HL-60 (cell line): ENCODE results near the gene PARVA.

ENCODE experiments used
- DNase-seq, 2 experiments: peaks; one replicate each; pipeline ENCODE4 v3.0.0-alpha.2; 2010 to 2020; ENCODE audit warnings: low read depth in 1 of 2, low spot score in 1 of 2
- H3K27ac ChIP-seq: fragments of 250-450 bp; sonication (Bioruptor Pico); replicated peaks from 2 replicates; pipeline ENCODE4 v1.5.1; 2020; ENCODE audit warnings: mild to moderate bottlenecking, moderate library complexity
- H3K27me3 ChIP-seq: fragments of 250-450 bp; sonication (Bioruptor Pico); 2 replicates; pipeline ENCODE4 v1.5.1; 2021; ENCODE audit warnings: mild to moderate bottlenecking, moderate library complexity; ENCODE audit not compliant: insufficient read depth, poor library complexity, severe bottlenecking
- H3K4me3 ChIP-seq: replicated peaks from 2 replicates; pipeline ENCODE4 v1.5.1; 2011; ENCODE audit warnings: mild to moderate bottlenecking, control low read depth, low read length; ENCODE audit not compliant: insufficient read depth
- GABPA ChIP-seq: IDR thresholded peaks from 2 replicates; pipeline ENCODE4 v1.6.1; 2012; ENCODE audit warnings: low read depth
- POLR2AphosphoS5 ChIP-seq: IDR thresholded peaks from 2 replicates; pipeline ENCODE4 v1.6.1; 2012; ENCODE audit warnings: low read depth
- SPI1 ChIP-seq: IDR thresholded peaks from 2 replicates; pipeline ENCODE4 v1.6.1; 2012; ENCODE audit warnings: low read depth, mild to moderate bottlenecking, borderline replicate concordance
- TF ChIP-seq, protein P1 (sequence below): IDR thresholded peaks from 2 replicates; pipeline ENCODE4 v1.6.1; 2012; ENCODE audit warnings: low read depth; ENCODE audit not compliant: insufficient replicate concordance
- TF ChIP-seq, protein P2 (sequence below): IDR thresholded peaks from one replicate; pipeline ENCODE4 v1.5.1; 2011; ENCODE audit warnings: low read length, control low read depth, inconsistent platforms; ENCODE audit not compliant: insufficient read depth

Gene PARVA

DNA sequence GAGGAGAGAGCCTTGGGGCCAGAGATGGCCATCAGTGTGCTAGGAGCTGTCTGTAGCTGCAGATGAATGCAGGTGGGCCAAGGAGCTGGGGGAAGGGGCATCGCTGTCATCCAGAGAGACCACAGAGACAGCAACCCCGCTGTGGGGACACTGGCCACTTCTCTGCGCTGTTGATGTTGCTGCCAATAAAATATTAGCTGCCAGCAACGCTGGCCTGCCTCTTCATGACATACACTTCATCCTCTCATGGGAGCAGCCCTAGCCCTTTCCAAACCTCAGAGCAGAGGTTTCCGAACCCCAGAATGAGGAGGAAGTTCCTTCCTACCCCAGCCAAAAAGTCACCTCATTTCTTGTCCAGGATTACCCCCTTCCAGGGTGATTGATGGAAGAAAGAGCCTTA lies 106.2 kb downstream of the PARVA start:
- TF ChIP-seq, protein P1, sequence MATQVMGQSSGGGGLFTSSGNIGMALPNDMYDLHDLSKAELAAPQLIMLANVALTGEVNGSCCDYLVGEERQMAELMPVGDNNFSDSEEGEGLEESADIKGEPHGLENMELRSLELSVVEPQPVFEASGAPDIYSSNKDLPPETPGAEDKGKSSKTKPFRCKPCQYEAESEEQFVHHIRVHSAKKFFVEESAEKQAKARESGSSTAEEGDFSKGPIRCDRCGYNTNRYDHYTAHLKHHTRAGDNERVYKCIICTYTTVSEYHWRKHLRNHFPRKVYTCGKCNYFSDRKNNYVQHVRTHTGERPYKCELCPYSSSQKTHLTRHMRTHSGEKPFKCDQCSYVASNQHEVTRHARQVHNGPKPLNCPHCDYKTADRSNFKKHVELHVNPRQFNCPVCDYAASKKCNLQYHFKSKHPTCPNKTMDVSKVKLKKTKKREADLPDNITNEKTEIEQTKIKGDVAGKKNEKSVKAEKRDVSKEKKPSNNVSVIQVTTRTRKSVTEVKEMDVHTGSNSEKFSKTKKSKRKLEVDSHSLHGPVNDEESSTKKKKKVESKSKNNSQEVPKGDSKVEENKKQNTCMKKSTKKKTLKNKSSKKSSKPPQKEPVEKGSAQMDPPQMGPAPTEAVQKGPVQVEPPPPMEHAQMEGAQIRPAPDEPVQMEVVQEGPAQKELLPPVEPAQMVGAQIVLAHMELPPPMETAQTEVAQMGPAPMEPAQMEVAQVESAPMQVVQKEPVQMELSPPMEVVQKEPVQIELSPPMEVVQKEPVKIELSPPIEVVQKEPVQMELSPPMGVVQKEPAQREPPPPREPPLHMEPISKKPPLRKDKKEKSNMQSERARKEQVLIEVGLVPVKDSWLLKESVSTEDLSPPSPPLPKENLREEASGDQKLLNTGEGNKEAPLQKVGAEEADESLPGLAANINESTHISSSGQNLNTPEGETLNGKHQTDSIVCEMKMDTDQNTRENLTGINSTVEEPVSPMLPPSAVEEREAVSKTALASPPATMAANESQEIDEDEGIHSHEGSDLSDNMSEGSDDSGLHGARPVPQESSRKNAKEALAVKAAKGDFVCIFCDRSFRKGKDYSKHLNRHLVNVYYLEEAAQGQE: no peak
- TF ChIP-seq SPI1 (no peak), GABPA (no peak)
- TF ChIP-seq, protein P2, sequence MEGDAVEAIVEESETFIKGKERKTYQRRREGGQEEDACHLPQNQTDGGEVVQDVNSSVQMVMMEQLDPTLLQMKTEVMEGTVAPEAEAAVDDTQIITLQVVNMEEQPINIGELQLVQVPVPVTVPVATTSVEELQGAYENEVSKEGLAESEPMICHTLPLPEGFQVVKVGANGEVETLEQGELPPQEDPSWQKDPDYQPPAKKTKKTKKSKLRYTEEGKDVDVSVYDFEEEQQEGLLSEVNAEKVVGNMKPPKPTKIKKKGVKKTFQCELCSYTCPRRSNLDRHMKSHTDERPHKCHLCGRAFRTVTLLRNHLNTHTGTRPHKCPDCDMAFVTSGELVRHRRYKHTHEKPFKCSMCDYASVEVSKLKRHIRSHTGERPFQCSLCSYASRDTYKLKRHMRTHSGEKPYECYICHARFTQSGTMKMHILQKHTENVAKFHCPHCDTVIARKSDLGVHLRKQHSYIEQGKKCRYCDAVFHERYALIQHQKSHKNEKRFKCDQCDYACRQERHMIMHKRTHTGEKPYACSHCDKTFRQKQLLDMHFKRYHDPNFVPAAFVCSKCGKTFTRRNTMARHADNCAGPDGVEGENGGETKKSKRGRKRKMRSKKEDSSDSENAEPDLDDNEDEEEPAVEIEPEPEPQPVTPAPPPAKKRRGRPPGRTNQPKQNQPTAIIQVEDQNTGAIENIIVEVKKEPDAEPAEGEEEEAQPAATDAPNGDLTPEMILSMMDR: no peak
- H3K4me3 ChIP-seq: no peak overlapping the region

DNA sequence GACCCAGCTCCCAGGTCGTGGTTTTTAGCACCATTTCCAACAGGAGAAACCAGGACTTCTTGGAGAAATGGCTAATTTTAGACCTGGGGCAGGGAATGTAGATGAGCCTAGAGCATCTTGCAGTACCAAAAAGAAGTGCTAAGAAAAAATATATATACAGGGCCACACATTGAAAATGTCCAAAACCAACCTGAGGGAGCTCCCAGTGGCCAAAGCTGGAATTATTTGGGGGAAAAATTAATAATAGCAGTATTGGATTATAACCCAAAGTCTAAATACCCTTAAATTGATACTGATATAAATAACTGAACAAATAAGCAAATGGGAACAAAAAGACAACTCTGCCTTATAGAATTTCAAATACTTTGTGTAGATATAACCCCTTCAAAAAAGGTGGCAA lies 108.0 kb downstream of the PARVA start:
- Histone ChIP-seq H3K27ac (no peak overlapping the region), H3K27me3 (no peaks in the 10 kb centered on the region), H3K4me3 (no peak overlapping the region)
- no peak for DNase-seq
- no peak for TF ChIP-seq GABPA
- TF ChIP-seq, protein P2: peak; percentile 5

More for the DNA sequence above, 106.2 kb downstream of the PARVA start:
- no peak for DNase-seq
- Histone ChIP-seq H3K27me3 (no peaks in the 10 kb centered on the region), H3K27ac (no peak overlapping the region)

DNA sequence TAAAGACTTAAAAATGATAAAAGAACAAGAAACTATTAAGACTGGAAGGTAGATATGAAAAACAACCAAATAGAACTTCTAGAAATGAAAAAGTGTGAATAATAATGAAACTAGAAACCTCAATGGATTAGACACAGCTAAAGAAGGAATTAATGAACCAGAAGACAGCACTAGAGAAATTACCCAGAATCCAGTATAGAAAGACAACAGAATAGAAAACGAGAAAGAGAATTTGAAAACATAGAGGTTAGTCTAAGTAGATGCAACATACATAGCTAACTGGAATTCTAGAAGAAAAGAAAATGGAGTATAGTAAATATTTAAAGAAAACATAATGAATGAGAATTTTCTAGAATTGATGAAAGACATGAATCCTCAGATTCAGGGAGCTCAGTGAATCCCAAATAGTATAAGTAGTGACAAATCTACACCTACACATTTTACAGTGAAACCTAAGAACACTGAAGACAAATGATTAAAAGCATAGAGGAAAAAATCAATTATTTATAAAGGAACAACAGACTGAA lies 111.9 kb downstream of the PARVA start:
- Histone ChIP-seq H3K4me3 (no peak overlapping the region), H3K27me3 (peaks cover 2% of the 10 kb centered on the region), H3K27ac (no peak overlapping the region)
- TF ChIP-seq SPI1 (no peak), GABPA (no peak), POLR2AphosphoS5 (no peak)
- TF ChIP-seq, protein P2: no peak
- TF ChIP-seq, protein P1: no peak
- no peak for DNase-seq

DNA sequence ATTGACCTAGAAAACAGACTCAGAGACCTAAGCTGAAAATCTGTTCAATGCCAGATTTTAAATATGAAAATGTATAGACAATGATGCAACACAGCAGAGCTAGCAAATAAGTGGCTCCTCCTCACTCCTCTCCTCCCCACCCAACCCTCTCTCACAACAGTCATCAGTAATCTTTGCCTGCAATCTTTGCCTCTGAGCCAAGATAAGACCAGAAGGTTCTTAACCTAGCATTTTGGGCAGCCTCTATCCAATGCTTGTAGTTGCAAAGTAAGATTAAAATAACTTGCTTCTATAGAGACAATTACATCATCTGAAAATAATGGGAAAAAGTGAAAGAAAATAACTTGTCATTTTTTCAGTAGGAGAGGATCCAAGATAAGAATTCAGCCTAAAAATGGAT lies 117.3 kb downstream of the PARVA start:
- no peak overlapping the region for H3K4me3 ChIP-seq
- no peak for DNase-seq
- TF ChIP-seq POLR2AphosphoS5 (no peak), SPI1 (no peak), GABPA (no peak)
- TF ChIP-seq, protein P1: no peak
- TF ChIP-seq, protein P2: no peak
- H3K27ac ChIP-seq: no peak overlapping the region
- H3K27me3 ChIP-seq: peaks cover 2% of the 10 kb centered on the region
